Lower leg skin (tissue), 4 donors: ENCODE measurements around the gene GTSF1L. TPM values are rescaled to one million over a fixed set of nuclear protein-coding genes. Genes with fewer than 3 reads are reported as not detected.

ENCODE experiments used
- DNase-seq, 2 donors: peaks; one replicate each; pipeline ENCODE4 v3.0.0-alpha.2; 2019; ENCODE audit warnings: low spot score in 2 of 2
- H3K4me3 ChIP-seq: fragments of 200-600 bp; sonication (generic); 2 replicates; pipeline ENCODE4 v1.5.1; 2017; ENCODE audit warnings: mild to moderate bottlenecking, low read depth; ENCODE audit not compliant: poor library complexity, severe bottlenecking
- POLR2A ChIP-seq, 2 donors: fragments of 450-650 bp; IDR thresholded peaks; one replicate each; pipeline ENCODE4 v1.6.1; 2016 to 2017; ENCODE audit warnings: antibody characterized with exemption in 2 of 2, mild to moderate bottlenecking in 1 of 2, moderate library complexity in 1 of 2
- WGBS, 2 donors: methylation state at CpG; one replicate each; pipeline ENCODE4 v1.1.5; 2018; 5-methylcytosine and 5-hydroxymethylcytosine counted together
- intact Hi-C: fragments of 100-400 bp; cut with DNase I; formaldehyde crosslinking; loops from one replicate; pipeline ENCODE4 v1.15.0; 2023; ENCODE audit warnings: low total_unique reads
- total RNA-seq, 4 donors: library from RNA; depleted of rRNA; stranded (reverse); fragments of >200 nt; gene quantifications; one replicate each; pipeline ENCODE4 v1.1.0, GENCODE V29; 2016
- TF ChIP-seq, protein P1 (sequence below), 3 donors: fragments of 450-650 bp; IDR thresholded peaks; one replicate each; pipeline ENCODE4 v1.5.1; 2016; ENCODE audit warnings: antibody characterized with exemption in 3 of 3, mild to moderate bottlenecking in 3 of 3, moderate library complexity in 2 of 3

GTSF1L gene
- total RNA-seq, 4 donors from 2014 or later = not detected

GRCh38 chr20:43750774-43751166, 24.0 kb upstream of the GTSF1L start:
- intact Hi-C loops = no loop called here

GRCh38 chr20:43749734-43750294, 23.0 kb upstream of the GTSF1L start:
- H3K4me3 ChIP-seq = no peak overlapping the region
- intact Hi-C loops = no loop called here
- TF ChIP-seq POLR2A (IDR thresholded peaks at IDR 0.05) = no peak
- TF ChIP-seq, protein P1, sequence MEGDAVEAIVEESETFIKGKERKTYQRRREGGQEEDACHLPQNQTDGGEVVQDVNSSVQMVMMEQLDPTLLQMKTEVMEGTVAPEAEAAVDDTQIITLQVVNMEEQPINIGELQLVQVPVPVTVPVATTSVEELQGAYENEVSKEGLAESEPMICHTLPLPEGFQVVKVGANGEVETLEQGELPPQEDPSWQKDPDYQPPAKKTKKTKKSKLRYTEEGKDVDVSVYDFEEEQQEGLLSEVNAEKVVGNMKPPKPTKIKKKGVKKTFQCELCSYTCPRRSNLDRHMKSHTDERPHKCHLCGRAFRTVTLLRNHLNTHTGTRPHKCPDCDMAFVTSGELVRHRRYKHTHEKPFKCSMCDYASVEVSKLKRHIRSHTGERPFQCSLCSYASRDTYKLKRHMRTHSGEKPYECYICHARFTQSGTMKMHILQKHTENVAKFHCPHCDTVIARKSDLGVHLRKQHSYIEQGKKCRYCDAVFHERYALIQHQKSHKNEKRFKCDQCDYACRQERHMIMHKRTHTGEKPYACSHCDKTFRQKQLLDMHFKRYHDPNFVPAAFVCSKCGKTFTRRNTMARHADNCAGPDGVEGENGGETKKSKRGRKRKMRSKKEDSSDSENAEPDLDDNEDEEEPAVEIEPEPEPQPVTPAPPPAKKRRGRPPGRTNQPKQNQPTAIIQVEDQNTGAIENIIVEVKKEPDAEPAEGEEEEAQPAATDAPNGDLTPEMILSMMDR (IDR thresholded peaks at IDR 0.05) = peak in 1 of 3 donors; percentile 74
- peak; percentile 55 to 92 for DNase-seq
- 8 to 9% methylated on average over 21 to 23 of the region's 23 CpGs for WGBS, 2 donors

More at GRCh38 chr20:43750774-43751166, 24.0 kb upstream of the GTSF1L start:
- no peak for DNase-seq
- TF ChIP-seq, protein P1 (IDR thresholded peaks at IDR 0.05) = no peak
- no peak for TF ChIP-seq POLR2A (IDR thresholded peaks at IDR 0.05)
- H3K4me3 ChIP-seq = no peak overlapping the region

- intact Hi-C loops = no loop called here
- WGBS, 2 donors = 85 to 88% methylated on average over 1 of the region's 1 CpG
- DNase-seq = no peak
- TF ChIP-seq POLR2A (IDR thresholded peaks at IDR 0.05) = no peak
- TF ChIP-seq, protein P1 (IDR thresholded peaks at IDR 0.05) = no peak
- no peak overlapping the region for H3K4me3 ChIP-seq
These were observed 21.5 kb upstream of the GTSF1L start for GRCh38 chr20:43748274-43748673.

DNA sequence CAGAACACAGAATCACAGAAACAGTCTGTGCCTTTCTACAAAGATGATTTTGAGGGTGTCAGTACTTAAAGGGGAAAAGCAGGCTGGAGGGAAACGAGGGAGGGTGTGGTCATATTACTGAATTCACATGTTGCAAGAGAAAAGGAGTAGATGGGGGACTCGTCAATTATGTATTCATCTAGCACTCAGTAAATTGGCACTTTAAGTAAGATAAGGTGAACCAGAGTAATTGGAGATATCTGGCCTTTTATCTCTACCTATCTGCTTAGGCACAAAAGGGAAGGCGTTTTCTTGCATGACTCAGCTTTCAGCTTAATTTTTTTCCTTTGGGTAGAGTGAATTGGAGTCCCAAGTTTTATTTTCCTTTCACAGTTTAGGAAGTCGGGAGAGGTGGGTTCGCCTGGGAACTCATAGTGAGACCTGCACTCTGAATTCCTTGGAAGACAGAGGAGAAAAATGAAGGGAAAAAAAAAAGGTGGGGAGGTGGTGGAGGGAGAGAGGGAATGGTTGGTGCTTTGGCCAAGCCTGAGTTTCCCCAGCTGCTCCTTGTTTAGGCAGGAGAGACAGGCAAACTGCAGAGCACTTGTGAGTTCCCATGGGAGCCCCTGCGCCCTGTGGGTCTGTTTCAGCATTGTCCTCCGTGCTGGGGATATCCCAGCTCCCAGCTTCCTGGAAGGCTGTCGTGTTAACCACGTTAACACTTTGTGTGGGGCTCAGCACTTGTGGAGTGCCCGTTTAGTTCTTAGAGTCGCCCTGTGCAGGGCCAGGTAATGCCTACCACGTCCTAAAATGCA, 19.7 kb upstream of the GTSF1L start:
- intact Hi-C loops = no loop called here
- no peak for TF ChIP-seq POLR2A (IDR thresholded peaks at IDR 0.05)
- TF ChIP-seq, protein P1 (IDR thresholded peaks at IDR 0.05) = no peak
- no peak overlapping the region for H3K4me3 ChIP-seq
- WGBS, 2 donors = 36 to 39% methylated on average over 12 of the region's 12 CpGs
- DNase-seq = no peak

DNA sequence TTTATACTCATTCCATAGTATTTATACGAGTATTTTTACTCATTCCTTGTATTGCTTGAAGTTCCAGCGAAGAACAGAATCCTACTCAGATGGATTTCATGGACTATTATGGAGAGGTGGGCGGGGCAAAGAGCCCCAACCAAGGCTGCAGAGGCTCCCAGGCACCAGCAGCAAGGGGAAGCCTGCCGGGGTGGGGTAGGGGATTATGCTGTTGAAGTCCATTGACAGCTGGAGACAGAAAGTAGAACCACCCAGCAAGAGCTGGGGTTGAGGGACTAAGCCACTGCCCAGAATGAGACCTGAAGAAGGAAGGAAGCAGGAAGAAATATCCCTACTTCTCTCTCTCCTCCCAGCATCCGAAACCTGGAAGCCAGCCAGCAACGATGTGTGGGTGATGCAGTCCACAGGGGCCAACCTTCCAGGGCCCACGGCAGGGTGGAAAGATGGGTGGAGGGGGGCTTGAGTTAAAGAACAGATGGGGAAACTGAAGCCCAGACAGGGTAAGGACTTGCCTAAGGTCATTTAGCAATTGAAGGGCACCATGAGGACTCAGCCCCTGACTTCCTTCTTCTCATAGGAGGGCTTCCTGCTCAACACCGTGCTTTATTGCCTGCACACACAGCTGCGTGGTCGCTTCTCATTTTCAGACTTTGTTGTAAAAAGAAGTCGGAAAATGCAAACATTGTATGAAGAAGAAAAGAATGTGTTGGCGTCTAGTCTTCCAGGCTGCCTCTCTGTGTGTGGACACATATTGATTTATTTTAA, 18.3 kb upstream of the GTSF1L start:
- WGBS, 2 donors = 45 to 49% methylated on average over 12 of the region's 12 CpGs
- intact Hi-C loops = loop anchor here (5.0 kb wide), 1 partner anchor 337 kb away; no protein-coding TSS in a partner anchor
- DNase-seq = no peak
- H3K4me3 ChIP-seq = no peak overlapping the region
- TF ChIP-seq POLR2A (IDR thresholded peaks at IDR 0.05) = no peak
- TF ChIP-seq, protein P1 (IDR thresholded peaks at IDR 0.05) = no peak
